IPS-20b (cell line): ENCODE data around the gene TMEM94.
"Not testable (repeated sequence)": the region's sequence is repeated elsewhere in the genome, so short reads cannot be mapped to it uniquely, and the experiment has no call there.

Source experiments
- H3K27ac ChIP-seq: one replicate; pipeline ENCODE4 v1.5.1; 2013; ENCODE audit warnings: low read length
- H3K27me3 ChIP-seq: 2 replicates; pipeline ENCODE4 v1.6.1; 2013; ENCODE audit warnings: mild to moderate bottlenecking, low read length, inconsistent platforms; ENCODE audit not compliant: insufficient read depth
- H3K36me3 ChIP-seq: 2 replicates; pipeline ENCODE4 v1.6.1; 2013; ENCODE audit warnings: low read depth, mild to moderate bottlenecking, inconsistent platforms, low read length, moderate library complexity; ENCODE audit not compliant: insufficient read depth
- H3K4me1 ChIP-seq: 2 replicates; pipeline ENCODE4 v1.6.1; 2013; ENCODE audit warnings: mild to moderate bottlenecking, control low read depth, inconsistent platforms, low read length, moderate library complexity; ENCODE audit not compliant: insufficient read depth
- H3K4me3 ChIP-seq: 2 replicates; pipeline ENCODE4 v1.5.1; 2013; ENCODE audit warnings: mild to moderate bottlenecking, low read length, inconsistent platforms
- H3K9ac ChIP-seq: 2 replicates; pipeline ENCODE4 v1.6.1; 2013; ENCODE audit warnings: low read depth, mild to moderate bottlenecking, inconsistent platforms, low read length, moderate library complexity
- H3K9me3 ChIP-seq: 2 replicates; pipeline ENCODE4 v1.6.1; 2013; ENCODE audit warnings: mild to moderate bottlenecking, low read depth, low read length, inconsistent platforms; ENCODE audit not compliant: insufficient read depth

TMEM94 gene

GRCh38 chr17:75430159-75430974 is 26.1 kb upstream of the TMEM94 start:
- no peaks in the 10 kb centered on the region for H3K9me3 ChIP-seq
- H3K36me3 ChIP-seq = no peaks in the 10 kb centered on the region
- no peaks in the 10 kb centered on the region; the same call in none of the 2 replicates for H3K4me1 ChIP-seq
- H3K4me3 ChIP-seq = no peak overlapping the region
- no peak overlapping the region for H3K9ac ChIP-seq
- no peak overlapping the region for H3K27ac ChIP-seq
- no peaks in the 10 kb centered on the region for H3K27me3 ChIP-seq

GRCh38 chr17:75433218-75433783 is 23.1 kb upstream of the TMEM94 start:
- no peaks in the 10 kb centered on the region for H3K27me3 ChIP-seq
- H3K4me3 ChIP-seq = no peak overlapping the region
- no peak overlapping the region for H3K9ac ChIP-seq
- no peaks in the 10 kb centered on the region; the same call in none of the 2 replicates for H3K4me1 ChIP-seq
- no peaks in the 10 kb centered on the region for H3K36me3 ChIP-seq
- H3K9me3 ChIP-seq = no peaks in the 10 kb centered on the region
- no peak overlapping the region for H3K27ac ChIP-seq

GRCh38 chr17:75434433-75434832 is 22.0 kb upstream of the TMEM94 start:
- H3K36me3 ChIP-seq, H3K27me3 ChIP-seq, H3K9me3 ChIP-seq, H3K9ac ChIP-seq, H3K27ac ChIP-seq, H3K4me3 ChIP-seq, H3K4me1 ChIP-seq: not testable (repeated sequence)

- not testable (repeated sequence) for H3K4me3 ChIP-seq, H3K4me1 ChIP-seq, H3K27ac ChIP-seq, H3K9me3 ChIP-seq, H3K36me3 ChIP-seq, H3K9ac ChIP-seq, H3K27me3 ChIP-seq
Observed at GRCh38 chr17:75437404-75437803, 19.0 kb upstream of the TMEM94 start.

GRCh38 chr17:75439287-75439686 is 17.1 kb upstream of the TMEM94 start:
- H3K4me1 ChIP-seq = no peaks in the 10 kb centered on the region
- H3K27ac ChIP-seq = no peak overlapping the region
- H3K27me3 ChIP-seq = no peaks in the 10 kb centered on the region
- H3K36me3 ChIP-seq = no peaks in the 10 kb centered on the region
- no peaks in the 10 kb centered on the region for H3K9me3 ChIP-seq
- H3K9ac ChIP-seq = no peak overlapping the region
- no peak overlapping the region for H3K4me3 ChIP-seq

GRCh38 chr17:75440738-75441448 is 15.5 kb upstream of the TMEM94 start:
- Histone ChIP-seq H3K9me3 (no peaks in the 10 kb centered on the region), H3K27ac (no peak overlapping the region), H3K9ac (no peak overlapping the region), H3K27me3 (no peaks in the 10 kb centered on the region), H3K36me3 (no peaks in the 10 kb centered on the region), H3K4me1 (no peaks in the 10 kb centered on the region), H3K4me3 (no peak overlapping the region)

GRCh38 chr17:75442168-75443103 is 14.0 kb upstream of the TMEM94 start:
- H3K9me3 ChIP-seq = no peaks in the 10 kb centered on the region
- no peaks in the 10 kb centered on the region for H3K27me3 ChIP-seq
- no peak overlapping the region for H3K4me3 ChIP-seq
- no peak overlapping the region for H3K9ac ChIP-seq
- no peak overlapping the region for H3K27ac ChIP-seq
- no peaks in the 10 kb centered on the region for H3K4me1 ChIP-seq
- no peaks in the 10 kb centered on the region for H3K36me3 ChIP-seq

GRCh38 chr17:75445296-75445695 is 11.1 kb upstream of the TMEM94 start:
- Histone ChIP-seq H3K27me3 (no peaks in the 10 kb centered on the region), H3K4me1 (no peaks in the 10 kb centered on the region)

GRCh38 chr17:75445896-75446295 is 10.5 kb upstream of the TMEM94 start:
- H3K4me1 ChIP-seq, H3K4me3 ChIP-seq, H3K27me3 ChIP-seq, H3K27ac ChIP-seq, H3K9me3 ChIP-seq, H3K36me3 ChIP-seq, H3K9ac ChIP-seq: not testable (repeated sequence)

More at GRCh38 chr17:75445296-75445695, 11.1 kb upstream of the TMEM94 start:
- H3K27ac ChIP-seq = no peak overlapping the region
- no peaks in the 10 kb centered on the region for H3K9me3 ChIP-seq
- no peak overlapping the region for H3K9ac ChIP-seq
- H3K4me3 ChIP-seq = no peak overlapping the region
- H3K36me3 ChIP-seq = no peaks in the 10 kb centered on the region

GRCh38 chr17:75447951-75448856 is 8.2 kb upstream of the TMEM94 start:
- H3K36me3 ChIP-seq = no peaks in the 10 kb centered on the region
- no peaks in the 10 kb centered on the region for H3K9me3 ChIP-seq
- H3K9ac ChIP-seq = no peak overlapping the region
- no peak overlapping the region for H3K4me3 ChIP-seq
- H3K4me1 ChIP-seq = no peaks in the 10 kb centered on the region
- H3K27ac ChIP-seq = no peak overlapping the region
- H3K27me3 ChIP-seq = no peaks in the 10 kb centered on the region
